H1 (cell line): Measurements from ENCODE around the gene CKAP5.

Experiments used
- ATF2 ChIP-seq: IDR thresholded peaks from 2 replicates; pipeline ENCODE4 v1.6.1; 2012; ENCODE audit warnings: low read length, inconsistent platforms
- EP300 ChIP-seq, 2 experiments: IDR thresholded peaks; 1 replicate in 1 of 2; 2 replicates in 1 of 2; pipeline ENCODE4 v1.6.1; 2011 to 2012; ENCODE audit warnings: low read depth in 2 of 2, low read length in 2 of 2, mild to moderate bottlenecking in 2 of 2, borderline replicate concordance in 1 of 2, inconsistent platforms in 1 of 2, moderate library complexity in 1 of 2
- RFX5 ChIP-seq: IDR thresholded peaks from 2 replicates; pipeline ENCODE4 v1.6.1; 2011; ENCODE audit warnings: low read depth, low read length, improper control_type of control experiment, borderline replicate concordance
- TF ChIP-seq, protein P1 (sequence below): IDR thresholded peaks from 2 replicates; pipeline ENCODE4 v1.6.1; 2012; ENCODE audit warnings: inconsistent platforms

DNA sequence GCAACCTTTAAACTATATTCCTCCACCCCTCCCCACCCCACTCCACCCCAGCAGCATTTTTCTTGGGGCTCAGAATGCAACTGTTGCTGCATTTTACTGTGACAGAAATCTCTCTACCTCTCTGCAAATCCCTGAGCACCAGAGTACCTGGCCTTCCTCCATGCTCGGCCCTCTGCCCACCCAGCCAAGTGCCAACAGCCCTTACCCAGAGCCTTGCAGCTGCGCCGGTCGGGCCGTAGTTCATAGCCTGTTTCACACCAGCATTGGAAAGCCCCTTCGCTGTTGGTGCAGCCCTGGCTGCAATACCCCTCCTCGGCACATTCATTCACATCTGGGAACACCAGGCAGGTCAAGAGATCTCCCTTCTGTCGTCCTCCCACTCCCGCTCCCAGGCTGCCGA is 48.9 kb upstream of the CKAP5 start:
- TF ChIP-seq EP300 (IDR thresholded peaks at IDR 0.05; ENCODE audit: borderline replicate concordance in 1 of 2, low read depth in 2 of 2, low read length in 2 of 2): no peak
- TF ChIP-seq, protein P1, sequence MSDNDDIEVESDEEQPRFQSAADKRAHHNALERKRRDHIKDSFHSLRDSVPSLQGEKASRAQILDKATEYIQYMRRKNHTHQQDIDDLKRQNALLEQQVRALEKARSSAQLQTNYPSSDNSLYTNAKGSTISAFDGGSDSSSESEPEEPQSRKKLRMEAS: no peak
- no peak for TF ChIP-seq ATF2
- TF ChIP-seq RFX5: no peak
